OCI-LY1 (cell line): ENCODE measurements around the gene SIGLEC15.

Experiments
- H2AFZ ChIP-seq: fragments of 200-600 bp; sonication (generic), shearing (Covaris generic); 2 replicates; pipeline ENCODE4 v1.6.0; 2014; ENCODE audit warnings: antibody characterized with exemption, mild to moderate bottlenecking, low read length
- H3F3A ChIP-seq: fragments of 200-600 bp; sonication (generic), shearing (Covaris generic); 2 replicates; pipeline ENCODE4 v1.6.0; 2014; ENCODE audit warnings: mild to moderate bottlenecking, antibody characterized with exemption, low read length, moderate library complexity; ENCODE audit not compliant: insufficient read depth
- H3K27ac ChIP-seq: fragments of 200-600 bp; sonication (generic); 2 replicates; pipeline ENCODE4 v1.5.1; 2014; ENCODE audit warnings: low read length, mixed run types, mild to moderate bottlenecking, low read depth; ENCODE audit not compliant: poor library complexity, severe bottlenecking
- H3K27me3 ChIP-seq: fragments of 200-600 bp; sonication (generic); 2 replicates; pipeline ENCODE4 v1.6.0; 2014; ENCODE audit warnings: antibody characterized with exemption, mild to moderate bottlenecking, low read length, moderate library complexity; ENCODE audit not compliant: insufficient read depth
- H3K36me3 ChIP-seq: fragments of 200-600 bp; sonication (generic); 2 replicates; pipeline ENCODE4 v1.6.1; 2014; ENCODE audit warnings: mild to moderate bottlenecking, antibody characterized with exemption, low read length, moderate library complexity, mixed read lengths; ENCODE audit not compliant: insufficient read depth
- H3K4me1 ChIP-seq: fragments of 200-600 bp; sonication (generic); 2 replicates; pipeline ENCODE4 v1.5.1; 2014; ENCODE audit warnings: mild to moderate bottlenecking, low read length, moderate library complexity; ENCODE audit not compliant: insufficient read depth, severe bottlenecking
- H3K4me2 ChIP-seq: fragments of 200-600 bp; sonication (generic), shearing (Covaris generic); 2 replicates; pipeline ENCODE4 v1.6.1; 2014; ENCODE audit warnings: low read length
- H3K4me3 ChIP-seq: fragments of 200-600 bp; sonication (generic); 2 replicates; pipeline ENCODE4 v1.5.1; 2014; ENCODE audit warnings: low read length, low read depth, mild to moderate bottlenecking, mixed read lengths; ENCODE audit not compliant: poor library complexity, severe bottlenecking
- H3K79me2 ChIP-seq: fragments of 200-600 bp; shearing (Covaris generic); 2 replicates; pipeline ENCODE4 v1.6.1; 2016; ENCODE audit warnings: mixed run types, low read length, mixed read lengths; ENCODE audit not compliant: insufficient read depth
- H3K9ac ChIP-seq: fragments of 200-600 bp; sonication (generic), shearing (Covaris generic); 2 replicates; pipeline ENCODE4 v1.6.1; 2014; ENCODE audit warnings: mild to moderate bottlenecking, low read length, mixed read lengths
- H3K9me2 ChIP-seq: fragments of 200-600 bp; sonication (generic), shearing (Covaris generic); 2 replicates; pipeline ENCODE4 v1.6.1; 2014; ENCODE audit warnings: low read depth, mild to moderate bottlenecking, low read length, mixed read lengths
- H3K9me3 ChIP-seq: fragments of 200-600 bp; shearing (Covaris generic); 2 replicates; pipeline ENCODE4 v1.6.1; 2014; ENCODE audit warnings: low read length, mixed read lengths
- H4K20me1 ChIP-seq: fragments of 200-600 bp; sonication (generic), shearing (Covaris generic); 2 replicates; pipeline ENCODE4 v1.6.0; 2016; ENCODE audit warnings: mild to moderate bottlenecking, low read length; ENCODE audit not compliant: insufficient read depth
- CTCF ChIP-seq: fragments of 200-600 bp; sonication (generic), shearing (Covaris generic); IDR thresholded peaks from 2 replicates; pipeline ENCODE4 v1.5.1; 2017; ENCODE audit warnings: mild to moderate bottlenecking, antibody characterized with exemption, low read length, moderate library complexity, mixed read lengths
- EZH2 ChIP-seq: fragments of 200-600 bp; sonication (generic), shearing (Covaris generic); IDR thresholded peaks from 2 replicates; pipeline ENCODE4 v1.8.0; 2017; ENCODE audit warnings: borderline replicate concordance, mixed run types, mild to moderate bottlenecking, antibody characterized with exemption, low read length, moderate library complexity, mixed read lengths

Gene SIGLEC15

GRCh38 chr18:45876161-45876560, 50.7 kb downstream of the SIGLEC15 start:
- TF ChIP-seq EZH2 (no peak), CTCF (no peak)
- no peaks in the 10 kb centered on the region for H3F3A ChIP-seq
- H4K20me1 ChIP-seq = no peaks in the 10 kb centered on the region
- no peaks in the 10 kb centered on the region for H3K27me3 ChIP-seq
- H3K4me1 ChIP-seq = peaks cover 10% of the 10 kb centered on the region
- no peaks in the 10 kb centered on the region for H3K79me2 ChIP-seq
- H3K9me3 ChIP-seq = no peaks in the 10 kb centered on the region; the same call in 1 of the 2 replicates
- no peak overlapping the region for H3K9ac ChIP-seq
- no peak overlapping the region for H3K27ac ChIP-seq
- no peaks in the 10 kb centered on the region for H3K9me2 ChIP-seq
- no peak overlapping the region for H3K4me2 ChIP-seq
- H3K36me3 ChIP-seq = peaks cover 52% of the 10 kb centered on the region
- no peak overlapping the region for H2AFZ ChIP-seq
- no peak overlapping the region for H3K4me3 ChIP-seq

- no peak overlapping the region for H3K4me2 ChIP-seq
- H3K9ac ChIP-seq = no peak overlapping the region
- H4K20me1 ChIP-seq = no peaks in the 10 kb centered on the region
- no peak overlapping the region for H3K4me3 ChIP-seq
- no peaks in the 10 kb centered on the region for H3K9me2 ChIP-seq
- TF ChIP-seq CTCF (no peak), EZH2 (no peak)
- H3K9me3 ChIP-seq = no peaks in the 10 kb centered on the region; the same call in 1 of the 2 replicates
- no peaks in the 10 kb centered on the region for H3F3A ChIP-seq
- no peaks in the 10 kb centered on the region for H3K27me3 ChIP-seq
- H3K27ac ChIP-seq = no peak overlapping the region
- no peaks in the 10 kb centered on the region for H3K79me2 ChIP-seq
- H2AFZ ChIP-seq = no peak overlapping the region
- H3K4me1 ChIP-seq = peaks cover 10% of the 10 kb centered on the region
- peaks cover 48% of the 10 kb centered on the region for H3K36me3 ChIP-seq
Measured at GRCh38 chr18:45877403-45877802, 51.9 kb downstream of the SIGLEC15 start.

GRCh38 chr18:45879681-45880655, 54.5 kb downstream of the SIGLEC15 start:
- H2AFZ ChIP-seq = no peak overlapping the region
- H3K27ac ChIP-seq = no peak overlapping the region
- no peak overlapping the region for H3K4me2 ChIP-seq
- H4K20me1 ChIP-seq = no peaks in the 10 kb centered on the region
- H3K9me3 ChIP-seq = no peaks in the 10 kb centered on the region; the same call in 1 of the 2 replicates
- H3K9ac ChIP-seq = no peak overlapping the region
- H3K4me3 ChIP-seq = no peak overlapping the region
- H3K36me3 ChIP-seq = peaks cover 39% of the 10 kb centered on the region
- peaks cover 2% of the 10 kb centered on the region for H3K4me1 ChIP-seq
- H3K79me2 ChIP-seq = no peaks in the 10 kb centered on the region
- TF ChIP-seq EZH2 (no peak), CTCF (peak; percentile 98)
- no peaks in the 10 kb centered on the region for H3F3A ChIP-seq
- H3K27me3 ChIP-seq = no peaks in the 10 kb centered on the region
- H3K9me2 ChIP-seq = no peaks in the 10 kb centered on the region
